Measurements from ENCODE around the gene ARL13A.
"Not testable (repeated sequence)": the region's sequence is repeated elsewhere in the genome, so short reads cannot be mapped to it uniquely, and the experiment has no call there.

Gene ARL13A

DNA sequence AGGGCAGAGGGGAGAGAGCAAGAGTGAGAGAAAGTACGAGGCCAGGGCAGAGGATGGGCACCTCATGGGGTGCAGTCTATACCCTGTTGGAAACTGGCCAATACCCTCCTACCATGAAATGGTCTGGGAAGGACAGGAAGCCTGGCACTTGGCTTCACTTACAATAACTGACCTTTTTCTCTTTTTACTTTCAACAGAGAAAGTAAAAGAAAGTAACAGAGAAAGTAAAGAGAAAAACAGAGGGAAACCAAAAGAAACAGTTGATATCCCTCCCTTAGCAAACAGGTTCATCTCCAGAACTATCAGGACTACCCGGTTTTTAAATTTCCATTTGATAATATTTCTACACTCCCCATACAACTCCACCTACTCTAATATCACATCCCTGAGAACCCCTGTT, 20.6 kb downstream of the ARL13A start:
- no peak for DNase-seq (ENCODE audit: low read depth)

- peak; percentile 6 for DNase-seq (ENCODE audit: low read depth)
Observed at GRCh38 chrX:100994352-100995281, 25.1 kb downstream of the ARL13A start.

DNA sequence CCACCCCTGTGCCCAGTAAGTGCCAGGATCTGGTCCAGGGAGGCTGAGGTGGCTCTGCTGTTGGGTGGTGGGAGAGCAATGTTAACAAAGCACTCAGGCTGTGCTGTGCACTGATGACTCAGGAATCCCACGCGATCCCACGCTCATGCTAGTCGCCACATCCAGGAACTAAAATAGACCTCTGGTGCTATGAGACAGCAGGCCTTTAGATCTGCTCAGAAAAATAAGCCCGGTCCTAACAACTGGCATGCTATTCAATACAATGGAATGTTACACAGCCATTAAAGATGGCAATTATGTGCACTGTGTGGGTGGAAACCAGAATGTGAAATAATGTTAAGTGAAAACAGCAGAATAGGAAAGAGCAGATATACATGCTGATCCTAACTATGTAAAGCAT, 26.0 kb downstream of the ARL13A start:
- peak; percentile 51 for DNase-seq (ENCODE audit: low read depth)

GRCh38 chrX:100999451-100999850, 29.9 kb downstream of the ARL13A start:
- no peak for DNase-seq (ENCODE audit: low read depth)

DNA sequence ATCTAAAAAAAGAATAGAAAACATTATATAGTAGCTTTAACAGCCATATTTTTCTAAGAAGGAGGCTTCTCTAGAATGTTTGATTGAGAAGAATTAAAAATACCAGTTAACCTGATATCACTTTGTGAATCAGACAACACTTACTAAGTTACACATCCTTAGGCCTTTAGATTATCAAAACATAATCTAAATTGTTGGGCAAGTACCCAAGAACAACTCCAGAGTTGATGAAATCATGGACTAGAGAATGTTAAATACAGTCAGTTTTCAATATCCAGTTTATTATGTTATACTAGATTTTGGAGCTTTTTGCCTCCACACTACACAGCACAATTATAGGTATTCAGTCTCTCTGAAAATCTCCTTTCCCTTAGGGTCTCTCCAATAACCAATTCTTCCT, 39.6 kb downstream of the ARL13A start:
- DNase-seq (ENCODE audit: low read depth) = no peak

GRCh38 chrX:101012031-101012430, 42.5 kb downstream of the ARL13A start:
- DNase-seq (ENCODE audit: low read depth) = not testable (repeated sequence)

DNA sequence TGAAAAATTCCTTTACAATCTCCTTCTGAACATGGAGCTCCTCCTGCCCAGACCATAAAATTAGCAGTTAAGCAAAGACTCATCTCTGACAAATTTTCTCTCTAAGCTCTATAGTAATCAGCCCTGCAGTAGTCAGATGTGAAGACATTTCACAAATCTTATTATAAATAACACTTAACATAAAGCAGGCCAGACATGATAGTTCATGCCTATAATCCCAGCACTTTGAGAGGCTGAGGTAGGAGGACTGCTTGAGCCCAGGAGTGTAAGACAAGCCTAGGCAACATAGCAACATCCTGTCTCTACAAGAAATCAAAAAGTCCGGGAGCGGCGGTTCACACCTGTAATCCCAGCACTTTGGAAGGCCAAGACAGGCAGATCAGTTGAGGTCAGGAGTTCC, 52.5 kb downstream of the ARL13A start:
- DNase-seq (ENCODE audit: low read depth) = no peak

DNA sequence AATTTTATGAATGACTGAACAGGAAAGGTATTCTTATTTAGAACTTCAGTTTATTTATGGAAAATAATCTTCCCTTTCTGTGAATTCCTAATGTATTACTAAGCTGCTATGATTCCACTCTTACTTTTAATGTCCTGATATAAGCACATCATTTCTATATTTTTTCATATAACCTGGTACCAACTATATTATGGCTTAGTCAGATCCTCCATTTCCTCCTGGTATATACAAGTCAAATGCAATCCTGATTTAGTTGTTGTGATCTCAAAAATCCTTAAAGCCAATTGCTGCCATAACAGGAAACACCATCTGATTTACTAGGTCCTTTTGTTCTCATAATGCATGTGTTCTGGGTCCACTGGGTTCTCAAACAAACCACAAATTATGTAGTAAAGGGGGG, 55.6 kb downstream of the ARL13A start:
- no peak for DNase-seq (ENCODE audit: low read depth)

- no peak for DNase-seq (ENCODE audit: low read depth)
Observed at GRCh38 chrX:101028562-101028961, 59.1 kb downstream of the ARL13A start.

GRCh38 chrX:101029665-101030064, 60.2 kb downstream of the ARL13A start:
- no peak for DNase-seq (ENCODE audit: low read depth)

DNA sequence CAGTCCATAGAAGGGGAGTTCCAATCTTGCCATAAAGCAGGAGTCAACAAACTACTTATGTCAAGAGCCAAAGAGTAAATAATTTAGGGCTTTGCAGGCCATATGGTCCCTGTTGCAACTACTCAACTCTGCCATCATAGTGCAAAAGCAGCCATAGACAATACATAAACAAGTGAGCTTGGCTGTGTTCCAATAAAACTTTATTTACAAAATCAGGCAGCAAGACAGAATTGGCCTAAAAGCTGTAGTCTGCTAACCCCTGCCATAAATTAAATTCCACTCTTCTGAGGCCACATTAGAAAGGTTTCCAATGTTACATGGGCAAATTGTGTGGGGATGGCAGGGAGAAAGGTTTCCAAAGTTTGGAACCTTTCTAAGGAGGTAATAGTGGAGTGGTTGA, 67.7 kb downstream of the ARL13A start:
- DNase-seq (ENCODE audit: low read depth) = no peak

- no peak for DNase-seq (ENCODE audit: low read depth)
Observed at GRCh38 chrX:101040197-101040596, 70.7 kb downstream of the ARL13A start.
